CD1c-positive myeloid dendritic cell (primary cell): ENCODE results near the gene SCIMP.
"Not testable (repeated sequence)": the region's sequence is repeated elsewhere in the genome, so short reads cannot be mapped to it uniquely, and the experiment has no call there.

ENCODE experiments used
- DNase-seq: peaks from one replicate; pipeline ENCODE4 v3.0.0-alpha.2; 2016; ENCODE audit errors: extremely low spot score

The SCIMP gene

DNA sequence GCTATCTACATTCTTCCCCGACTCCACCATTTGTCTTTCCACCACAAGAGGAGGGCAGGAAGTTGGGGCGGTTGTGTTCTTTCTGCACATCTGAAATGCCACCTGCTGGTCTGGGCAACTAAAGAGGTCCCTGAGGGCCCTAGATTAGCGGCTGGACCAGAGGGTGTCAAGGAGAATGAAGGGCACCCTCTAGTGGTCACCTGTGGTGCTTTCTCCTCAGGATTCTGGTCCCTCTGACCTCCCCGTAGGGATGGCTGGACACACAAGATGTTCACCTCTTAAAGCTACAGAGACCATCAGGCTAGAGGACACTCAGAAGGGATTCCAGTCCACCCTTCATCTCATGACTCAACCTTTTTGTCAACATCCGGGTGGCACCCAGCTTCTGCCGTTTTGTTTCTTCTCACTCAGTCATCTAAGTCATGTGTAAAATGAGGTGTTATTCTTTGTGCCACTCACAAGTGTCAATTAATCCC lies 2.9 kb upstream of the SCIMP start:
- peak; percentile 82 for DNase-seq

DNA sequence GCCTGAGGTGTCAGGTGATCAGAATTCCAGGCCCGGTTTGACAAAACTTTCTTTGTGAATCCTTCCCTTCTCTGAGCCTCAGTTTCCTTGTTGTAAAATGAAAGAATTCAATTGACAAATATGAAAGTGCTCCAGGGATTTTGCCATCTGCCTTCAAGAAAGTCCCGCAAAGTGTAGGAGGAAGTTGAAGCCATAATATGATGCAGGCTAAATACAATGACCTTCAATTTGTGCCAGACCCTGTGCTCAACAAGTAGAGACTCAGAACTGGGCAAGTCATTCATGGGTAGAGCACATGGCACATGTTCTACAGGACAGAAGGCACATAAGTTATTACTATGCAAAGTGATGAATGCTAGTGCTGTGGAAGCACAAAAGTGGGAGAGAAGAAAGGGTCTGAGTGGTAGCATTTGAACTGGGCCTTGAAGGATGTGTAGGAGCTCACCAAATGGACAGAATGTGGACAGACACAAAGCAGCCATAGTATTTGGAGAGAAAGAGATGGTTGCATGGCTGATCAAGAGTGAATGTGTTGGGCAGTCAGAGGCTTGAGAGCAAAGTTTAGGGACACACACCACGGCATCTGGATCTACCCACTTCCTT lies 2.4 kb upstream of the SCIMP start:
- no peak for DNase-seq

DNA sequence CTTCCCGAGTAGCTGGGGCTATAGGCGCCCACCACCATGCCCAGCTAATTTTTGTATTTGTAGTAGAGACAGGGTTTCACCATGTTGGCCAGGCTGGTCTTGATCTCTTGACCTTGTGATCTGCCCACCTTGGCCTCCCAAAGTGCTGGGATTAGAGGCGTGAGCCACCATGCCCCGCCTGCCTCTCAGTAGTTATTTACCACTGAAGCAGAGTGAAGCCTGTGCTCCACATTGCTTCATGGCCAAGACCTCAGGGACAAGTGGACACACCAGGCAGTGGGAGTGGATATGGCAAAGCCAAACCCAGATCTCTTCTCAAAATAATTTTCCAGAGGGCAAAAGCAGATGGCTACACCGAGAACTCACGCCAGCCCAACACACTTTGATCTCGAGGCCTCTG lies 1.2 kb downstream of the SCIMP start:
- not testable (repeated sequence) for DNase-seq

DNA sequence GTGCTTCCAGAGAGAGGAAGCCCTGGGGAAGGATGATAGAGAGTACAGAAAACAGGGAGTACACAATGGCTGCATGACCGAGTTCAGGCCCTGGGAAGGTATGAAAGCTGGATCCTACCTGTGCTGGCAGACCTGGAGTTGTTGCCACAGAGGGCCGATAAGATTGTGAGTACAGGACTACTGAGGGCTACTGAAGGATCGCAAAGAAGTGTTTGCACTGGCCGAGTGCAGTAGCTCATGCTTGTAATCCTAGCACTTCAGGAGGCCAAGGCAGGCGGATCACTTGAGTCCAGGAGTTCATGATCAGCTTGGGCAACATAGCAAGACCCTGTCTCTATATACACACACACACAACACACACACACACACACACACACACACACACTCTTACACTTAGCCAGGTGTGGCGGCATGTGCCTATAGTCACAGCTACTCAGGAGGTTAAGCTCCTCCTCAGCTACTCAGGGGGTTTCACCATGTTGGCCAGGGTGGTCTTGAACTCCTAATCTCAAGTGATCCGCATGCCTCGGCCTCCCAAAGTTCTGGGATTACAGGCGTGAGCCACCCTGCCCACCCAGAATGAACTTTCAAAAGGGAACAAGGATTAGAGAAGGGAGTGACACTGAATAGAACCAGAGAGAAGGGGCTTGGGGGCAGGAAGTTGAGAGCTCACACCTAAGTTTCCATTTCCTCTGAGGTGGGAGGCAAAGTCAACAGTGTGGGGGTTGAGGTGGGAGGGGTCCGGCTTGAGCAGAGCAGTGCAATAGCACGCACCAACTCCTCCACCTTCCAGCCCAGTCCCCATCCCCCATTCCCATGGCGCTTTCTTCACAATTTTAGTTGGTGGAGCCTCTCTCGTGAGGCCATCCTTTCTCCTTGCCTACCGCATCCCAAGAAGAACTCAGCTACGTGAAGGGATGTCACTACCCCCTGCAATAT lies 7.5 kb downstream of the SCIMP start:
- peak; percentile 68 for DNase-seq

DNA sequence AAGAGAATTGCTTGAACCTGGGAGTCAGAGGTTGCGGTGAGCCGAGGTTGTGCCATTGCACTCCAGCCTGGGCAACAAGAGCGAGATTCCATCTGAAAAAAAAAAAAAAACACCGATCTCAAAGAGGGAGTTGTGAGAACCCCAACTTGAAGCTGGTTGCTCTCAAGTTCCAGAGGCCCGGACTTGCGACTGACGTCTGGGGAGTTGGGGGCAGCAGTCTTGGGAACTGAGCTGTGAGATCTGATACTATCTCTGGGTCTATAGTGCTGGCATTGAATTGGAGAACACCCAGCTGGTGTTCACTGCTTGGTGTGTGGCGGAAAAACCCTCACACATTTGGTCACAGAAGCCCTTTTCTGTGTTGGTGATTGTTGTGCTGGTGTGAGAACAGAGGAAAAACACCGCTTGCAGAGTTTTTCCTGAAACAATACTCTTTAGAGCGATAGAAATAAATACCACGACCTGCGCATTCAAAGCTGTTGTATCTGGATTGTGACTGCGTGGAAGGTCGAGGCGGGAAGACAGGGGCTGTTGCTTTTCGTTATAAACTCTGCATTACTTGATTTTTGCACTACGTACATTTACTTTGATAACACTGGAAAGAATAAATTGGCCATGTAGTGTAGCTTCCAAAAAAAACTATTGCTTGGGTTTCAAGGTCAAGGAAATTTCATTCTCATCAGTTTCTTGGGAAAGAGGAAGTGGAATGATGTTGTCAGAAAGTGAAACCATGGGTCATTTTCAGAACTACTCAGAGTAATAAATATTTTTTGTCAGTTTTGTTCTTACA lies 8.8 kb downstream of the SCIMP start:
- DNase-seq: peak; percentile 81

DNA sequence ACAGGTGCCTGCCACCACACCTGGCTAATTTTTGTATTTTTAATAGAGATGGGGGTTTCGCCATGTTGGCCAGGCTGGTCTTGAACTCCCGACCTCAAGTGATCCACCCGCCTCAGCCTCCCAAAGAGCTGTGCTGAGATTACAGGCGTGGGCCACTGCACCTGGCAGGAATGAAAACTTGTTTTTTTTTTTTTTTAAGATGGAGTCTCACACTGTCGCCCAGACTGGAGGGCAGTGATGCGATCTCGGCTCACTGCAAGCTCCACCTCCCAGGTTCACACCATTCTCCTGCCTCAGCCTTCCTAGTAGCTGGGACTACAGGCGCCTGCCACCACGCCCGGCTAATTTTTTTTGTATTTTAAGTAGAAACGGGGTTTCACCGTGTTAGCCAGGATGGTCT lies 12.7 kb downstream of the SCIMP start:
- not testable (repeated sequence) for DNase-seq

DNA sequence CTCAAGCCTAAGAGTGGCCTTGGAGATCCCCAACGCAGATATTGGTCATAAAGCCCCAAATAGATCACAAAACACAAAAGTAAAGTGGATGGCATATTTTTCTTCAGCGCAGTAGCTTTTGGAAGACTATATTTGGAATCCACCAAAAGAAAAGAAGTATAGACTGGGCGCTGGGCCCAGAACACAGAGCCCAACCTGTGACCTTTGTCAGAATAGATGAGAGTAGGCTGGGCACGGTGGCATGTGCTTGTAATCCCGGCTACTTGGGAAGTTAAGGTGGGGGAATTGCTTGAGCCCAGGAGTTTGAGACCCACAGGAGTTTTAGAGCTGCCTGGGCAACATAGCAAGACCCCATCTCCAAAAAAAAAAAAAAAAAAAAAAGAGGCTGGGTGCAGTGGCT lies 14.6 kb downstream of the SCIMP start:
- no peak for DNase-seq

DNA sequence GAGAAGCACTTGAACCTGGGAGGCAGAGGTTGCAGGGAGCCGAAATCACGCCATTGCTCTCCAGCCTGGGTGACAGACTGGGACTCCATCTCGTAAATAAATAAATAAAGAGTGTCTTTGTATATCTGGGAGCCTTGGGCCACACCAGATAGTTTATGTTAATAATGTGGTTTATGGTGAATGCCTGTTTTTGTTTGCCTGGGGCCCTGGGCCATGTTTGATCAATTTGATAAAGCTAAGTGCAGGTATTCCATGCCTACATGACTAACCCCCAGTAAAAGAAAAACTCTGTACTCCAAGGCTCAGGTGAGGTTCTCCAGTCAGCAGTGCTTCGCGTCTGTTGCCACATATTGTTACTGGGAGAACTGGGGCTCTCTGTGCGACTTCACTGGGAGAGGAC lies 15.1 kb downstream of the SCIMP start:
- no peak for DNase-seq

DNA sequence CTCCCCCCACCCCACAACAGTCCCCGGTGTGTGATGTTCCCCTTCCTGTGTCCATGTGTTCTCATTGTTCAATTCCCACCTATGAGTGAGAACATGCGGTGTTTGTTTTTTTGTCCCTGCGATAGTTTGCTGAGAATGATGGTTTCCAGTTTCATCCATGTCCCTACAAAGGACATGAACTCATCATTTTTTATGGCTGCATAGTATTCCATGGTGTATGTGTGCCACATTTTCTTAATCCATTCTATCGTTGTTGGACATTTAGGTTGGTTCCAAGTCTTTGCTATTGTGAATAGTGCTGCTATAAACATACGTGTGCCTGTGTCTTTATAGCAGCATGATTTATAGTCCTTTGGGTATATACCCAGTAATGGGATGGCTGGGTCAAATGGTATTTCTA lies 17.1 kb downstream of the SCIMP start:
- DNase-seq: not testable (repeated sequence)

DNA sequence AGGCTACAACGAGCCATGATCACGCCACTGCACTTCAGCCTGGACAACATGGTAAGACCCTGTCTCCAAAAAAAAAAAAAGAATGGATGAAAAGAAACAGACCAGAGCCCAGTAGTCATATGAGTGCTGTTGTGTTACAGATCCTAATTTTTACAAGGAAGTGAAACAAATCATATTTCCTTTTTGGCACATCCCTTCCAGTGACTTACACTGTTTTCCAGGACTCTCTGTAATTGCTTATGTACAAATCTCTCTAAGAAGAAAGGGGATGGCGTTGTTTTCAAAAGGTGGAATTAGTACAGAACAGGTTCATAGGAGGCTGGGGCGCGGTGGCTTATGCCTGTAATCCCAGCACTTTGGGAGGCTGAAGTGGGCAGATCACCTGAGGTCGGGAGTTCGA lies 23.2 kb downstream of the SCIMP start:
- peak; percentile 74 for DNase-seq

DNA sequence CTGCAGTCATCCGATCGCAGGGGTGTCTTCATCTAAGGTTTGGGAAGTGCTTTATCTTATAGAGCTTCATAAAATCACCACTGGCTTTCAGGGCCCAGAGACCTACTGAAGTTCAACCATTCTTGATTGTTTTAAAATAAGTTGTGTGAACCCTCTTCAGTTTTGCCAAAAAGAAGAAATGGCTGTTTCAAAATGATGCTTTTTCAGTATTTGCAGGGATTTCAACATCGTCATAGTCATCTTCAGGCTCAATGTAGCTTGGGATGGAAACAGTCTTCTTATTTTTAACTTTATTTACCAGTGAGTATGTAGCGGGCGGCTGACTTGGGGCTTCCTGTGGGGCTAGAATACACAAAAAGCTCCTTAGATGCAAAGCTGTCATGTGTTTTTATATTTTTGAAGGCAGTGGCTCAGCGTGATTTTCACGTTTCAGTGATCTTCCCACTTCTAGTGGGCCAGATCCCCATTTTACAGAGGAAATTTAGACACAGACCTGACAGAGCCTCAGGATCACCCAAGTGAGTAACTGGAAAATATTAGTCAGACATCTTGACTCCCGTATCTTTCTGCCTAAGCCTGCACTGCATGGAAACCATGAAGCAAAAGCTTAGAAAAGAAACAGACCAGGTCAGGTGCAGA lies 23.9 kb downstream of the SCIMP start:
- peak; percentile 81 for DNase-seq

DNA sequence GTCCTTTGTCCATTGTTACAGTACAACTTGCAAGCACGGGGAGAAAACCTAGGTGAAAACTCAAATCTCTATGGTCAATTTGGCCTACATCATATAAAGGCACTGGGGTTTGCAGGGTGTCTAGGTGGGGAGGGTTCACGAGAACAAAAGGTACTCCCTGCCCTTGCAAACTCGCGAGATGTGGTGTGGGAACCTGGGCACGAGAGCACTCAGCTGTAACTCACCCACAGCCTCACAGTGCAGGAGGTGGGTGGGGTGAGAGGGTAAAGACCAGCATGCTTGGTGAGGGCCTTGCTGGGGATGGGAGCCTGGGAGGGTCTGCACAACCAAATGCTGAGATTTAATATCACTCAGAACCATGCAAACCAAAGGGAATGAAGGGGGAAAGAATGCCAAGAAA lies 24.6 kb downstream of the SCIMP start:
- no peak for DNase-seq

DNA sequence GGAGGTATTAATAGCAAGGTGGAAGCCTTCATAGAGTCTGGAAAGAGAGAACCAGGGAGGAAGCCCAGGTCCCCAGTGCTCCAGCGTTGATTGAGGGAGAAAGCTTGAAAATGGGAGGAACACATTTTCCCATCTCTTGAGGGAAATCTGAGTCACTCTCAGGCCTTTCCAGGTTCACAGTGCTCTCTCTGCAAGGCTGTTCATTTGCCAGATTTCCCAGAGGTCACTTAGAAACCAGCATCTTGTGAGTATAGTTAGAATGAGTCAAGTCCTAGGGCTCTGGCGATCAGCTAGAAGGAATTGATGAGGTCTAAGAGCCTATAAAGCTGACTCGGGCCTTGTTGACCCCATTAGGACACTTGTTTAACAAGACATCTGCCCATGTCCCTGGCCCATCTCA lies 25.3 kb downstream of the SCIMP start:
- DNase-seq: no peak

DNA sequence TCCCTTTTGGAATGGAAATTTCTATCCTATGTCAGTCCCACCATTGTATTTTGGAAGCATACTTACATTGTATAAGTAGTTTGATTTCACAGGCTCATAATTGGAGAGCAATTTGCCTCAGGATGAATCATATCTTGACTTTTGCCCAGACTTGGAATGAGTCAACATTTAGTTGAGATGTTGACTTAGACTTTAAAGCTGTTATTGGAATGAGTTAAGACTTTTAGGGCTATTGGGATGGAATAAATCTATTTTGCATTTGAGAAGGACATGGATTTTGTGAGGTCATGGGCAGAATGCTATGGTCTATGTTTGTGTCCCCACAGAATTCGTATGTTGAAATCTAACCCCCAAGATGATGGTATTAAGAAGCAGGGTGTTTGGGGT lies 30.8 kb downstream of the SCIMP start:
- DNase-seq: no peak

DNA sequence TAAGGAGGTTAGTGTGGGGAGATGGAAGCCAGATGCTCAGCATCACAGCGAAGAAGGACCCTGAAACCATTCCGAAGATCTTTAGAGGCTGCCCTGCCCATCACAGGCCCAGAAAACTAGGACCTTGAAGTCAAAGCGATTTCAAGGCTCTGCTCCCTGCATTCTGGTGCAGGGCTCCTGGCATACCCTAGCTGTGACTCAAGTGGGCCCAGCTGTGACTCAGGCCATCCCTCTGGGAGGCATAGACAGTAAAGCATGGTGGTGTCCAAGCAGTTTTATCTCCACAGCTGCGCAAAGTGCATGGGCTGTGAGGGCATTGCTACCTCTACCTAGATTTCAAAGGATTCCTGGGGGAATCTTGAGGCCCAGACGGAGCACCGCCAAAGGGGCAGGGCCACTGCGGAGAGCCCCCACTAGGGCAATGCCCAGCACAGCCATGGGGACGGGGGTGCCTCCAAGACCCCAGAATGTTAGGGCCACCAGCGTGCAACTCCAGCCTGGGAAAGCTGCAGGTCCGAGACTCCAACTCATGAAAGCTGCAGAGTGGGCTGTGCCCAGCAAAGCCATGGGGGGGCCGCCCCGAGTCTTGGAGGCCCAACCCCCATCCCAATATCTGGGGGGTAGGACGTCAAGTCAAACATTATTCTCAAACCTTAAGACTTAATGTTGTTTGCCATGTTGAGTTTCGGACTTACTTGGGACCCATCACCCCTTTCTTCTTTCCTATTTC lies 31.3 kb downstream of the SCIMP start:
- DNase-seq: no peak

DNA sequence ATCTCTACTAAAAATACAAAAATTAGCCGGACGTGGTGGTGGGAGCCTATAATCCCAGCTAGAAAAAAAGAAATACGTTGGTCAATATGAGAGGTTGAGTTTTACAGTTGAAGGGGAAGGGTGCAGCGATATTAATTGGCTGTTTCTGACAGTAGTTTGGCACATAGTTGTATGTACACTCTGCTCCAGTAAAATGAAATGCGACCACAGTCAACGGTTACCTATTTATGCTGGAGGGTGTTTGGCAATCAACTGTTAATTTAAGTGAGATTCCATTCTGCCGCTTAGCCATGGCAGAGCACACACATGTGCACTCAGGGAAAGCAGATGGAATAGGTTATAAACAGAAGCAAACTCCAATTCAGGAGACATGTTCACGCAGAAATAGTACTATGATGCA lies 33.6 kb downstream of the SCIMP start:
- no peak for DNase-seq

DNA sequence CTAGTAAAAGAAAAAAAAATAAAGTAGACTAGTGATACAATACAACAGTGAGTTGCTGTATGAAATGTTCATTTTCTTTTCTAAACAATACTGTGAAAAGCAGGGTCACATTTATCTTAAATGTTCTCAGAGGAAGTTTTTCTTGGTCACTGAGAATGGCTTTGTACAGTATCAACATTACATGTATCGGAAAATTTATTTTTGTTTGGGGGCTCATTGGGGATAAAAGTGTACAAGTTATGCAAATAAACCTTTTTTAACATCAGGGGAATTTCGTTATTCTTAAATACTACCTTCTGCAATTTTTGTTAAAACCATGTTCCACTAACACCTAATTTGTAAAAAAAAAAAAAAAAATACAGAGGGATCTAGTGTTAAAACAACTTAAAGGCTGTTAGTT lies 34.3 kb downstream of the SCIMP start:
- no peak for DNase-seq

DNA sequence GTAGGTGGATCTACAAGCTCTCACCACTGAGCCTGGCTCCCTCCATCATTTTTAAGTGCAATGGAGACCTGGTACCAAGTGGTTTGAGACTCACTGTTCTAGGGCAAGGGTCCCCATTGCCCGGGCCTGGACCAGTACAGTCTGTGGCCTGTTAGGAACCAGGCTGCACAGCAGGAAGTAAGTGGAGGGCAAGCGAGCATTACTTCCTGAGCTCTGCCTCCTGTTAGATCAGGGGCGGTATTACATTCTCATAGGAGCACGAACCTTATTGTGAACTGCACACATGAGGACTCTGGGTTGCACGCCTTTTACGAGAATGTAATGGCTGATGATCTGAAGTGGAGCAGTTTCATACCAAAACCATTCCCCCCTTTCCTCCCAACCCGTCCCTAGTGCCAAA lies 36.2 kb downstream of the SCIMP start:
- DNase-seq: no peak

DNA sequence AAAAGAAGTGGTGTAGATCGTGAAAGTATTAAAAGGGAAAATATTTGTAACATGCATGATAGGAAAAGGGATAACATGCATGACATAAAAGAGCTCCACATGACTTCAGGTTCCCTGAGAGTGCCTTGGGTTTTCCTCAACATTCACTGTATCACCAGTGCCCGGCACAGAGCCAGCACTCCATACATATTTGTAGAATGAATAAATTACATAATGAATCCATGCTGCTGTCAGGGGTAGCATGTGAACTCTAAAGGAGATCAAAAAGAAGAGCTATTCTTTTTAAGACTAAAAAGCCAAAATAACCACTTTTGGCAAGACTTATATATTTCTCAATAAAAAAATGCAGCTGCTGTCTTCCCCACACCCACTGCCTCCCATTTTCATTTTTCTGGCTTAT lies 40.3 kb downstream of the SCIMP start:
- no peak for DNase-seq

DNA sequence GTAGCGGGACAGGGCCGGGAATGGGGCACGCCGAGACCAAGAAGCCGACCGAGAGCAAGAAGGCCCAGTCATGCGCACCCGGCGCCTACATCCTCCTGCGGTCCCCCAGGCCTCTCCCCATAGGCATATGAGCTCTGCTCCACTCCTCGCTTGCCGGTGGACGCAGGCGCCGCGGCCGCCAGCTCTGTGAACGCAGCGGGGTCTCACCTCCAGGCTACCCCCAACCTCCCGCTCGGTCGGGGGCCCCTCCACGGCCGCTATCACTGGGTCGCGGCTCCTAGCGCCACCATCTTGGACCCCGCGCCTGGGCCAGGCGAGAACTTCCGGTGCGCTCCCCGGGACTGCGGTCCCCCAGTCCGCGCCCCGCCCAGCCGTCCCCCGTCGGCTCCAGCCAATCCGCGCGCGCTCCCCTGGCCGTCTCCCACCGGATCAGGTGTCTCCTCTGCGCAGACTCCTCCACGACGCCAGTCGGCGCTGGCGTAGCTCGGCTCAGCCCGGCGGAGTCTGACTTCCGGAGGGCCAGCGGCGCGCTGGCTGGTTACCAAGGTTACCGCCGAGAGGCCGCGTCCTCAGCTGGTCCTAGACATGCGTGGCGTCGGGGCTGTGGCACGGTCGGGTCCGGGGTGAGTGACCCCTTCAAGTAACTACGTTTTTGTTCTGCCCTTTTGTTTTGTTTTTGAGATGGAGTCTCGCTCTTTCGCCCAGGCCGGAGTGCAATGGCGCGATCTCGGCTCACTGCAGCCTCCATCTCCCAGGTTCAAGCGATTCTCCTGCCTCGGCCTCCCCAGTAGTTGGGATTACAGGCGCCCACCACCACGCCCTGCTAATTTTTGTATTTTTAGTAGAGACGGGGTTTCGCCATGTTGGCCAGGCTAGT lies 42.9 kb downstream of the SCIMP start, which contains the start of gene ZNF594:
TSS of gene ZNF594 (minus strand) at position 328 of the 877 bp plus-strand sequence. CDS start 7,612 bp downstream, outside the sequence.
- DNase-seq: peak; percentile 96
